Astrocyte of the hippocampus (primary cell): ENCODE measurements around the gene MCEE.
"Not testable (repeated sequence)": the region's sequence is repeated elsewhere in the genome, so short reads cannot be mapped to it uniquely, and the experiment has no call there.

Experiments
- DNase-seq: peaks from one replicate; pipeline ENCODE4 v3.0.0; 2011; ENCODE audit warnings: low read depth, low spot score

Gene MCEE

DNA sequence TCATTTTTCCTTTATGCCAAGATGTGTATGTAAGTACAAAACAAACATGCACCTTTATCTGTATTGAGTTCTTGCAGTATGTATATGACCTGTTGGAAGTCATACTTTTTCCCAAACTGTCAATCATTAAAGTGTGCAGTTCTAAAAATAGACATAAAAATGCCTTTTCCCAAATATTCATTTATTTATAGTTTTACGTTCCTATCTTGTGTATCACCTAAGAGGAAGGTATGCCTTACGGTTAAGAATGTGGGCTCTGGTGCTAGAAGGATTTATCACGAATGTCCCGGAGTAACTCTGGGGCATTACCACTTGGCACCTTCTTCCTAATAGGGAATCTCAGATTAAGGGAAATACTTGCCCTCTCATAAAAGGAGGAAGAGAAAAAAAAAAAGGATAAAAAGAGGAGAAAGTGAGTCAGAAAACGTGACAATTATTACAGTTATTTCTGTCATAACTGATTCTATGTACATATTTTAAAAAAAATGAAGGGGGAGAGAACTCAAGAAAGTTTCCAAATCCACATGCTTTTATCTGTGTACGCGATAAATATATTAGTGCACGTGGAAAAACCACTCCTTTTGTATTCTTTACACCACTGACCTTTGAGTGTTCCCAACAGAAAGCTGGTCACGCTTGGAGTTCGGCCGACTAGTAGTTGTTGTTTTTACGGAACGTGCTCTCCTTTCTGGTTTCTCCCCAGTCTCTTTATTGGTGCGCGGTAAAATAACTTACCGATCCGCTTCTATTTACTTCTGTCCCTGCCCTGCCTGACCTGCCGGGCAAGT lies 721 bp downstream of the MCEE start:
- peak; percentile 8 for DNase-seq

DNA sequence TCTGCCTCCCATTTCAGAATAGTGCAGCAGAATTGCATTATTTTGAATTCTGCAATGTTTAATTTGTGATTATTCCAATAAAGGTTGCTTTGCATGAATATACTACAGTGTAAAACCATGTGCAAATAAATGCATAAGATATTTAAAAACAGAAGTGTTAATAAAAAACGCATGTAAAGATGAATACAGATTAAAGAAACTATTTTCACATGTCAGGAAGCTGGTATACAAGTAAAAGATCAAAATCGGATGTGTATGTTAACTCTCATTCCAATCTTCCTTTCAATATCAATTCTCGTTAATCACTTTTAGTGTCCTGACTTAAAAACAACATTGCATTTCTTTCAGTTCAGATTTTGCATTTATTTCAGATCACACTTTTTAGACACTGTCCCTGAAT lies 3.1 kb downstream of the MCEE start:
- DNase-seq, result no peak

DNA sequence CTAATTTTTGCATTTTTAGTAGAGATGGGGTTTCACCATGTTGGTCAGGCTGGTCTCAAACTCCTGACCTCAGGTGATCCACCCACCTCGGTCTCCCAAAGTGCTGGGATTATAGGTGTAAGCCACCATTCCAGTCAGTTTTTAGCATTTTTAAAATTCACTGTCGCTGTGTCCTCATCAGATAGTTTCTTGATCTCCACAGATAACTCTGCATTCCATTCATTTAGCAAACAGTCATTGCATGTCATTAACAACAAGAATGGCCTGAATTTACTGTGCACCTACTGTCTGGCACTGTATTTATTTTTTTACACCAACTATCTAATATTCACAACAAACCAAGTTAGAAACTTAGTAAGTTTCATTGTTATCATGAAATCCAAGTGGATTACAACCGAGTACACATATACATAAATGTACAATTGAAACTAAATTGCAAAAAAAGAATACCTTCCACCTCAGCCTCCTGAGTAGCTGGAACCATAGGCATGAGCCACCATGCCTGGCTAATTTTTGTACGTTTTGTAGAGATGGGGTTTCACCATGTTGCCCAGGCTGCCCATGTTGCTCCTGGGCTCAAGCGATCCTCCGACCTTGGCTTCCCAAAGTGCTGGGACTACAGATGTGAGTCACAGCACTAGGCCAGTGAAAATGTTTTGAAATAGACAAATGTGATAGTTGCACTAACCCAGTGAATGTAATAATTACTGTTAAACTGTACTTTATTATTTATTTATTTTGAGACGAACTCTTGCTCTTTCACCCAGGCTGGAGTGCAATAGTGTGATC lies 4.3 kb downstream of the MCEE start:
- no peak for DNase-seq

DNA sequence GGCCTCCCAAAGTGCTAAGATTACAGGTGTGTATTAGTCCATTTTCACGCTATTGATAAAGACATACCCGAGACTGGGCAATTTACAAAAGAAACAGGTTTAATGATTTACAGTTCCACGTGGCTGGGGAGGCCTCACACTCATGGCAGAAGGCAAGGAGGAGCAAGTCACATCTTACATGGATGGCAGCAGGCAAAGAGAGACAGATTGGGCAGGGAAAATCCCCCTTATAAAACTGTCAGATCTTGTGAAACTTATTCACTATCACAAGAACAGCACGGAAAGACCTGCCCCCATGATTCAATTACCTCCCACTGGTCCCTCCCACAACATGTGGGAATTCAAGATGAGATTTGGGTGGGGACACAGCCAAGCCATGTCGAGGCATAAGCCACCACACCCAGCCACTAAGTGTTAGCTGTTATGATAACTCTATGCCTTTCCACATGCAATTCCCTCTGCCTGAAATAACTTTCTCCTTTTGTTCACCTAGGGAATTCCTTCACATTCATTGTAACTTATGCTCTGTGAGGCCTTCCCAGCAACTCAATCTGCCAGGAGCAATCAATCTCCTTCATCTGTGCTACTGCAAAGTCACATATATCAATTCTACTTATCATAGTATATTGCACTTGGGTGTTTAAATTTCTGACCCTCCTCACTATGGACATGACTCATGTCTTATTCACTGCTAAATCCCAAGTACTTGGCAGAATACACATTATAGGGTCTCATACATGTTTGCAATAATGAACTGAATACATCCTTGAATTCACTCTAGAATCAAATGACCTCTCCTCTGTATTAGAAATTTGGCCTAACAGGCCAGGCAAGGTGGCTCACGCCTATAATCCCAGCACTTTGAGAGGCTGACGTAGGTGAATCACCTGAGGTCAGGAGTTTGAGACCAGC lies 7.4 kb downstream of the MCEE start:
- no peak for DNase-seq

DNA sequence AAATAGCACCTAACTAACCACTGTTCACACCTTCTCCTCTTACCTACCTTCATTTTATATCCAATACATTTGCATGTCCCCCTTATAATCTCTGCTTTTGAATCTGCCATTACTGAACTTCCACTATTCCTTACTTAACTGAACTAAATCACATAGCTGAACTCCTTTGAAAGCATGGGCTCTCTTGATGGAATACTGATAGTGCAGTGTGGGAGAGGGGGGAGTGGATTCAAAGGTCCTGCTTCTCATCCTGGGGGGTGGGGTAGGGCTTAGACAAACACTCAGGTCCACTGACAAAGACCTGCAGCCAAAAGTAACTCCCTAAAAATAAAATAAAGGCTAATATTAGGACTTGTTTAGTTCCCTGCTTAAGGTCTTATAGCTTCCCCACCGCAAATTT lies 8.6 kb downstream of the MCEE start:
- no peak for DNase-seq

DNA sequence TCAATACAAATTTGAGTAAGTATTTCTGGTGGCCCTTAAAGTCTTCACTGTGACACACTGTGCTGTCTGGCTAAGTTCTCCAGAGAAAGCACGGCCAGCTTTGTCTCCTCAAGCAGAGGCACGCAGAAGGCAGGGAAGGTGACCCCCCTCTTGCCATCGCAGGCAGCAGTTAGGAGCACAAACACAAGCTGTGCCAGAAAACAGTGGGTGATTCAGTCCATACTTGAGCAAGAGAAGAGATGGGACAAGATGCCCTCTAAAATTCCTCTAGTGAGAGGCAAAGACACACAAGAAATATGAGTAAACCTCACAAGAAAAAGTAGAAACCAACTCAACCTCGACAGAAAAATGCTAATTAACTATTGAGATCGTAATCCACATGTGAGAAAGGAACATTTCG lies 9.8 kb downstream of the MCEE start:
- no peak for DNase-seq

DNA sequence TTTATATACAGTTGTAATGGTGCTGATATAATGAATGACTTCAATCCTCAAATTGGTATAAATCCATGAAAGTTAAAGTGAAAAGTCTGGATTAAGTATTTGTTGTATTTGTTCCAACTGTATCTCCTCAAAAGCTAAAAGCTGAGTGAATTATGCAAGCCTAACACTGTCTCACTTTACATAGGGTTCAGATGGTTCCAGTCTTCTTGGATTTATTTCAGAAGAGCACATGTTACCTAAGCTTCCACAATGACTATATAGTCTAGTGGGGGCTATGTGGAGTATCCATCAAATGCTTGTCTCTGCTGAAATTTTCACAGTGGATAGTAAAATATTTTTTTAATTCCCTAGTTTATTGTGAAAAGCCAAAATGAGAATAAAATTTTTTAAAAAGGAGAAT lies 13.0 kb downstream of the MCEE start:
- no peak for DNase-seq

DNA sequence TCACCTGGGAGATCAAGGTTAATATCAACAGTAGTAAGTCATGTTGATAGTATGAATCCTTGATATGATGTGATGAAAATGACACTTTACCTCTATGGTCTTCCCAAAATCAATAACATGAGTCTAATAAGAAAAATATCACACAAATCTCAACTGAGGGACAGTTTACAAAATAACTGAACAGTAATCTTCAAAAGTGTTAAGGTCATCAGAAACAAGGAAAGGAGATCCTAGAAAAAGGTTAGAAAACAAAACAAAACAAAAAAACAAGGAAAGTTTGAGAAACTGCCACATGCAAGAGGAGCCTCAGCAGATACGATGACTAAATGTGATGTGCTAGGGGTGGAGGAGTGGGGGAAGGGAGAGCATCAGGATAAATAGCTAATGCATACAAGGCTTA lies 16.2 kb downstream of the MCEE start:
- no peak for DNase-seq

DNA sequence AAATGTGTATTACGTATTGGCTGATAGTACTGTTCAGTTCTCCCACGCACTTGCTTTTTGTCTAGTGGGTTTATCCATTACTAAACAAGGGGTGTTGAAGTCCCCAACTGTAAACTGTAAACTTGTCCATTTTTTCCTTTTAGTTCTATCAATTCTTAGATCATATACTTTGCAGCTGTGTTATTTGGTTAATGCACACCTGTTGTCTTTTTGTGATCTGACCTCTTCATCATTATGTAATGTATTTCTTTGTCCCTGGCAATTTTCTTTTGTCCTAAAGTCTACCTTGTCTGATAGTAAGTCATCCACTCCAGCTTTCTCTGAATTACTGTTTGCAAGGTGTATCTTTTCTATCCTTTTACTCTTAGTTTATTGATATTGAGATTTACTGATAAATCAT lies 21.9 kb downstream of the MCEE start:
- no peak for DNase-seq

DNA sequence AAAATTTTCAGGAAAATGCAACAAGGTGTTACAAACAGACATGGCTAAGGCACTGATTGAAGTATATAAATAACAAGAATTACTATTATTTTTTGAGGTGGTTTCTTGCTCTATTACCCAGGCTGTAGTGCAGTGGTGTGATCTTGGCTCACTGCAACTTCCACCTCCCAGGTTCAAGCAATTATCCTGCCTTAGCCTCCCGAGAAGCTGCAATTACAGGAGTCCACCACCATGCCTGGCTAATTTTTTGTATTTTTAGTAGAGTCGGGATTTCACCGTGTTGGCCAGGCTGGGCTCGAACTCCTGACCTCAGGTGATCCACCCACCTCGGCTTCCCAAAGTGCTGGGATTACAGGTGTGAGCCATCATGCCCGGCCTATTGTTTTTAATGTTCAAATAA lies 23.6 kb downstream of the MCEE start:
- DNase-seq, result not testable (repeated sequence)

DNA sequence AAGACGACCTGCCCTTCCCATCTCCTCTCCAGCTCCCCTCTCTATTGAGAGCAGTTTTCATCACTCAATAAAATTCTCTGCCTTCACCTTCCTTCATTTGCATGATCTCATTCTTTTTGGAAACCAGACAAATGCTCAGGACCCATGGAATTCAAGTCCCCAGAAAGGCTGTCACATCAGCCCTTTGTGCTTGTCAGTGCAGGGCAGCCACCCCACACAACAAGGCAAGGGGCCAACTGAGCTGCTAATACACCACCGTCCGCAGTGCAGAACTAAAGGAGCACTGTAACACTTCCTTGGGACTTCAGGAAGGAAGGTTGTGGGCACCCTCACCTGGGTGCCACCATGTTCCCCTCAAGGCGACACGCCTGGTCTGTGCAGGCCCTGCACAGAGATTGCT lies 26.2 kb downstream of the MCEE start:
- DNase-seq, result no peak

DNA sequence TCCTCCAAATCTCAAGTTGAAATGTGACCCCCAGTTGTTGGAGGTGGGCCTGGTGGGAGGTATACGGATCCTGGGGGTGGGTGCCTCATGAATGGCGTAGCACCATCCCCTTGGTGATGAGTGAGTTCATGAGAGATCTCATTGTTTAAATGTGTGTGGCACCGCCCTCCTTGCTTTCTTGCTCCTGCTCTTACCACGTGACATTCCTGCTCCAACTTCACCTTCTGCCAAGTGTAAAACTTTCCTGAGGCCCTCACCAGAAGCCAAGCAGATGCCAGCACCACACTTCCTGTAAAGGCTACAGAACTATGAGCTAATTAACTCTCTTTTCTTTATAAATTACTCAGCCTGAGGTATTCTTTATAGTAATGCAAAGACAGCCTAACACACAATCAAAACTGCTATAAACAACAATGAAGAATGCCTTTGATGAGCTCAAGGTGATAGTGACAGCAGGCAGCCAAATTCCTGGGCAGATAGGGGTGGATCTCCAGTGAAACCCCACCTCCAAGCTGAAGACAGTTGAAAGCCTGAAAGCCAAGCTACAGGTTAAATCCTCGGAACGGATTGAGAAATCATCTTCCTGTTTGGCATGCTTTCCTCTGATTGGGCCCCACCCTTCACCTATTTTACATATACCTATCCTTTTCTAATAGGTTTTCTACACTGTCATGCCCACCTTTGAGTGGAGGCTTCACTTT lies 26.9 kb downstream of the MCEE start:
- no peak for DNase-seq

DNA sequence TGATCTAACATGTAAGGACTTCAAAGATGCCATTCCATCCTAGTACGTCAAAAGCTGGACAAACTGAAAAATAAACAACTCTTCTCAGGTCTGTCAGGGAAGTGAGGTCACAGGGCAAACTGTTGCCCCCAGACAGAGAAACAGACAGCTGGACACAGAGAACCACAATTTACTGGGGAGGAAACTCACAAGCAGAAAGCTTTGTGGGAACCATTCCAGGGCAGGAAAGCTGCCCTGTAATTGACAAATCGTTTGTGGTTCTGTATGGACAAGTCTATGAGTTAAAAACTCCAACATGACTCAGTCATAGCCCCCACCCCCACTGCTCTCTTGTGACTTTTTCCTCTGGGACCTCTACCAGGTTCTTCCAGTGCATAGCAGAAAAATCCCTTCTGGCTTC lies 28.4 kb downstream of the MCEE start:
- peak; percentile 90 for DNase-seq

DNA sequence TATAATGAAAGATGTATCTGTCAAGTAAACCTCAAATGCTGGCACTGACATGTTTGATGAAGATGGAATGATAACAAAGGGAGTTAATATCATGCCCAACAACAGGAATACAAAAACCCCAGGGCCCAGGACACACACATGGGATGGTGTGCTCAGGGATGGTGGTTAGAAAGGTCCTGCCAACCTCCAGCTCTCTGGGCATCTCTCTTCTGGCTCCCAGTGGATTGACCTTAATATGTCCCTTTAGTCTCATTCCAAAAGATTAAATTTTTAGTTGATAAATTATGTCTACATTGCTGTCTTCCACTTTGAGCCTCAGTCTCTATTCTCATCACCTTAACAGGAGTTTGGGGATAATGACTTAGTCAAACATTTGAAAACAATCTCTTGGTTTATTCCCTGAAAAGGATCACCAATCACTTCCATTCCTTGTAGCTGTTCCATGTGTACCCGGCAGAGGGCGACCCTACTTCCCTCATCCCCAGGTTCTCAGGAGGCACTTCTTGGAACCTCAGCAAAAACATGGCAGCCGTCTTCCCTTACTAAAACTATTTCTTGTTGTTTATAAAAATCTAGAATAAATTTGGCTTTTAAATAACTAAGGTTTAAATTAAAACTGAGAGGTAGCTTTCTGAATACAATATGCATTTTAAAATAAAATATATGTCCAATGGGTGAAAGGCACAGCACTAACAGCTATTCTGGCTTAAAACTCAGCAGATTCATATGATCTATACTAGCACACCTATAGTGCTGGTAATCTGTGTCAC lies 29.6 kb downstream of the MCEE start:
- peak; percentile 75 for DNase-seq

DNA sequence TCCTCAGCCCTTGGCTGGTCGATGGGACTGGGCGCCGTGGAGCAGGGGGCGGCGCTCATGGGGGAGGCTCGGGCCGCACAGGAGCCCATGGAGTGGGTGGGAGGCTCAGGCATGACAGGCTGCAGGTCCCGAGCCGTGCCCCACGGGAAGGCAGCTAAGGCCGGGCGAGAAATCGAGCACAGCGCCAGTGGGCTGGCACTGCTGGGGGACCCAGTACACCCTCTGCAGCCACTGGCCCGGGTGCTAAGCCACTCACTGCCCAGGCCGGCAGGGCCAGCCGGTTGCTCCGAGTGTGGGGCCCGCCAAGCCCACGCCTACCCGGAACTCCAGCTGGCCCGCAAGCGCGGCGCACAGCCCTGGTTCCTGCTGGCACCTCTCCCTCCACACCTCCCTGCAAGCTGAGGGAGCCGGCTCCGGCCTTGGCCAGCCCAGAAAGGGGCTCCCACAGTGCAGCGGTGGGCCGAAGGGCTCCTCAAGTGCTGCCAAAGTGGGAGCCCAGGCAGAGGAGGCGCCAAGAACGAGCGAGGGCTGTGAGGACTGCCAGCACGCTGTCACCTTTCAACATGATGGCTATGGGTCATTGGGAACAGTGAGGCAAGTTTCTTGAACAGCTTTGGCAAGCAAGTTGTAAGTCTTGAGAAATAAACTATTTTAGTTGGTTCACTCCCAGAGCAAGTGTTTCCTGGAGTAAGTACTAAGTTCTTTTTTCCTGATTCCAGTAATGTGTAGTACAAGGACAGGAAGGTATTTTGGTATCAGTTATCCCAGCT lies 37.4 kb downstream of the MCEE start:
- DNase-seq, result not testable (repeated sequence)

DNA sequence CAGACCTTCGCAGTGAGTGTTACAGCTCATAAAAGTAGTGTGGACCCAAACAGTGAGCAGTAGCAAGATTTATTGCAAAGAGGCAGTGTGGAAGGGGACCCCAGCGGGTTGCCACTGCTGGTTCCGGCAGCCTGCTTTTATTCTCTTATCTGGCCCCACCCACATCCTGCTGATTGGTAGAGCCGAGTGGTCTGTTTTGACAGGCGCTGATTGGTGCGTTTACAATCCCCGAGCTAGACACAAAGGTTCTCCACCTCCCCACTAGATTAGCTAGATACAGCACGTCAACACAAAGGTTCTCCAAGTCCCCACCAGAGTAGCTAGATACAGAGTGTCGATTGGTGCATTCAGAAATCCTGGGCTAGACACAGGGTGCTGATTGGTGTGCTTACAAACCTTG lies 38.2 kb downstream of the MCEE start:
- not testable (repeated sequence) for DNase-seq

DNA sequence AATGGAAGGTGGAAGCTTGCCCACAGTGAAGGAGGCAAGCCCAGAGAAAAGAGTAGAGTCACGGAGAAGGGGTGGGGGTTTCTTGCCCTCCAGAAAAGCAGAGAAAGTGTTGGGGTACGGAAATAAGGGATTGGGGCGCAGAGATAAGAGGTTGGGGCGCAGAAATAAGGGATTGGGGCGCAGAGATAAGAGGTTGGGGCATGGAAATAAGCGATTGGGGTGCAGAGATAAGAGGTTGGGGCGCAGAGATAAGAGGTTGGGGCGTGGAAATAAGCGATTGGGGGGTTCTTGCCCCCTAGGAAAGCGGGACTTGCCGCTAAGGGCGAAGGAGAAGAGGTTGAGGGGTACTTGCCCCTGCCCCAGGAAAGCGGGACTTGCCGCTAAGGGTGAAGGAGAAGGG lies 40.6 kb downstream of the MCEE start:
- not testable (repeated sequence) for DNase-seq

DNA sequence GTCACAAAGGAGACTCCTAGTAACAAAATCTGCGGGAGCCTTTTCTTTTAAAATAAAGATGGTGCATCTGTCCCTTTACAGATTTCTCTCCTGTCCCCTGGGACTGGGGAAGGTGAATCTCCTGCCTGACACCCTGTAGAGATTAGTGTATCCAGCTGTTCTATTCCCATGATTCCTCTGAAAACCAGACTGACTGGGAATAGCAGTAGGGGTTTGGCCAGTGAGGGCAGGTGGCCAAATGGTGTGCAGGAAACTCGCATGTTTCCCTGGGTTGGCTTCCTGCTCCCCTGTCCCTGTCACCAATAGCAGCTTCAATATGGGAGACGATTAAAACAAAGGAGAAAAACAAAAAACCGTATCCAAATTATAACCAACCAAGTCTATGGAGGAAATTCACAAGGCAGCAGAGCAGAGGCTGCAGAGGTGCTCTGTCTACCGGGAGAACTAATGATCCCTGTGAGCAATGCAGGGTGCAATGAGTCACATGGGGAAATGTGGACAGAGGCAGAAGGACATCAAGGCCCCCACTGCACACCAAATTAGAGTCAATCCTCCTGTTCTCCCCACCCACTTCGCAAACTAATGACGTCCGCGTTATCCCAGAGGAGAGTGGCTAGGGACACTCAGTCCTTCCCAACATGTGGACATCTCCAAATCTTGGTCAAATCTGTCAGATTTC lies 44.6 kb downstream of the MCEE start:
- not testable (repeated sequence) for DNase-seq

DNA sequence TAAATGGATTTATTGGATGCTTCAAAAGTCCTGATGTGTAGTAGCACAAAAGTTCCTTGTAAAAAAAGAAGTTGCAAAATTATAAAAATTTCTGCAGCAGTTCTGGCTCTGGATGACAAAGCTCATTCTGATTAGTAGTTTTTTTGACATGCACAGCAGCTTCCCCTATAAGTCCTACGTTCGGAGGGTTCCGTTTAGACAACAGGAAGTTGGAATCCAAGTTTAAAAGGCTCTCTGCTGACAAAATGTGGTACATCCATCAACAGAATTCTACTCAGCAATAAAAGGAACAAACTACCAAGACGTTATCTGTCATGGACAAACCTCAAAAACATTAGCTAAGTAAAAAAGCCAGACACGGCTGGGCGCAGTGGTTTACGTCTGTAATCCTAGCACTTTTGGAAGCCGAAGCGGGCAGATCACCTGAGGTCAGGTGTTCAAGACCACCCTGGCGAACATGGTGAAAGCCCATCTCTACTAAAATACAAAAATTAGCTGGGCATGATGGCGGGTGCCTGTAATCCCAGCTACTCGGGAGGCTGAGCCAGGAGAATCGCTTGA lies 46.2 kb downstream of the MCEE start:
- not testable (repeated sequence) for DNase-seq
